ENCODE results near the gene KCNQ1.

The KCNQ1 gene

GRCh38 chr11:2789331-2789730 lies 344.5 kb downstream of the KCNQ1 start:
- DNase-seq: no peak

GRCh38 chr11:2789791-2790567 lies 345.2 kb downstream of the KCNQ1 start:
- no peak for DNase-seq

GRCh38 chr11:2790568-2790921 lies 345.7 kb downstream of the KCNQ1 start:
- no peak for DNase-seq

- DNase-seq: no peak
Observed at GRCh38 chr11:2791139-2791520, 346.3 kb downstream of the KCNQ1 start.

GRCh38 chr11:2791521-2792380 lies 346.9 kb downstream of the KCNQ1 start:
- DNase-seq: no peak

GRCh38 chr11:2792381-2793250 lies 347.8 kb downstream of the KCNQ1 start:
- DNase-seq: no peak

GRCh38 chr11:2793701-2794045 lies 348.9 kb downstream of the KCNQ1 start:
- DNase-seq: no peak

GRCh38 chr11:2794046-2794967 lies 349.5 kb downstream of the KCNQ1 start:
- no peak for DNase-seq

- no peak for DNase-seq
Observed at GRCh38 chr11:2794968-2795322, 350.1 kb downstream of the KCNQ1 start.

- DNase-seq: no peak
Observed at GRCh38 chr11:2795491-2795991, 350.7 kb downstream of the KCNQ1 start.

GRCh38 chr11:2796091-2796490 lies 351.3 kb downstream of the KCNQ1 start:
- DNase-seq: no peak

- no peak for DNase-seq
Observed at GRCh38 chr11:2796508-2797113, 351.8 kb downstream of the KCNQ1 start.

- no peak for DNase-seq
Observed at GRCh38 chr11:2797121-2797711, 352.4 kb downstream of the KCNQ1 start.

- DNase-seq: no peak
Observed at GRCh38 chr11:2797741-2798361, 353.0 kb downstream of the KCNQ1 start.

GRCh38 chr11:2798951-2799761 lies 354.3 kb downstream of the KCNQ1 start:
- no peak for DNase-seq

- DNase-seq: no peak
Observed at GRCh38 chr11:2799881-2800654, 355.3 kb downstream of the KCNQ1 start.

GRCh38 chr11:2800655-2801531 lies 356.1 kb downstream of the KCNQ1 start:
- DNase-seq: no peak
